ENCODE measurements around the gene PRELID3B.
A peak's percentile ranks its signal among the peaks of the same experiment; 100 is the strongest.

Gene PRELID3B

DNA sequence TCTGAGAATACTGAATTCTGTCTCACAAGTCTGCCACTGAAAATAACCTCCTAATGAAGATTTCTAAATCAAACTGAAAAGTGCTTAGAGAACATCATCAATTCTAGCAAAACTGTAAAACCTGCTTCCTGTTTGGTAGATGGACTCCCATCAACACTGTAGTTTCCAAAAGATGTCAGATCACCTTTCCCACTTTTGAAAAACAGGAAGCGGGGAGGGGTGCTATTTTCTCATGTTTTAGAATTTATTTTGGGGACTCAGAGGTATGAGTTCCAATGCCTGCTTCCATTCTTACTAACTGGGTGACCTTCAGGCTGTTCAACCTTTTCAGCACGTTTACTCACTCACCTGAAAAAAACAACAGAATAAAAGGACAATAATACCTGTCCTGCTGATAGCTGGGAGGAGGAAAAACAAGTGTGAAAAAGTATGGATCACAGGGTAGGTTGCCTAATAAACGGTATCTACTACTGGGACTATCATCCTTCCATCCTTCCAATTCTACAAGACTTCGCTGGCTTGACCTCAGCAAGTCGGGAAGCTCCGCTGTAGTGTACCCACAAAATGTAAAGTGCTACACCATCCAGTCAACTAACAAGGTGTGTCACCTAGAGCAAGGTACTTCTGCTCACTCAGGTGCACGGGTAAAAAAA is 11.5 kb downstream of the PRELID3B start:
- H3K27me3 ChIP-seq (ENCODE audit: low read depth): no peaks in the 10 kb centered on the region
- peaks cover 40% of the 10 kb centered on the region for H3K4me1 ChIP-seq
- in situ Hi-C loops (cut with MboI; ENCODE audit: low sequenced_read_pairs): loop anchor here (25.0 kb wide), 1 partner anchor 906 kb away; the partner anchor contains the start of genes FAM217B, PPP1R3D and SYCP2
- peaks cover 63% of the 10 kb centered on the region for H3K36me3 ChIP-seq (replicated peaks)
- no peak for DNase-seq (ENCODE audit: low spot score in 2 of 2)
- peak overlapping the region; percentile 85 for H3K4me3 ChIP-seq
- H3K9me3 ChIP-seq: no peaks in the 10 kb centered on the region

DNA sequence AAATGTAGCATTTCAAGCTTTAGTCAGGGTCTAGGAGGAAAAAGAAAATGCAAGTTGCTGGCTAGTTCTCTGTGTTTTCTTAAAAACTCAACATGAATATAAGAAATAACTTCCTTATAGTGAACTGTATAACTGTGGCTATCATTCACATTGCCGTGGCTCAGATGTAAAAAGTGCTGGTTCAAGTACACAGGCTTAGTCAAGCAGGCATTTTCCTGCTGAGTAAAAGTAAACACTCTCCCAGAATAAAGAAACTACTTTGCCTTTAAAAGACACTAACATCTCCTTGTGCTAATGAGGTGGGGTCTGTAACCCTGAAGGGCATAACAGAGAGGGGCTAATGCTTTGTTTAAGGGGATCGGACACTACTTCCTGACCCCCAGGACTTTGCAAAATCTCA is 13.8 kb downstream of the PRELID3B start:
- Histone ChIP-seq H3K9me3 (no peaks in the 10 kb centered on the region), H3K27me3 (ENCODE audit: low read depth) (no peaks in the 10 kb centered on the region), H3K4me3 (peak overlapping the region; percentile 8), H3K4me1 (peaks cover 40% of the 10 kb centered on the region), H3K36me3 (replicated peaks) (peaks cover 69% of the 10 kb centered on the region)
- DNase-seq (ENCODE audit: low spot score in 2 of 2): no peak
- in situ Hi-C loops (cut with MboI; ENCODE audit: low sequenced_read_pairs): loop anchor here (25.0 kb wide), 1 partner anchor 908 kb away; the partner anchor contains the start of genes FAM217B, PPP1R3D and SYCP2

DNA sequence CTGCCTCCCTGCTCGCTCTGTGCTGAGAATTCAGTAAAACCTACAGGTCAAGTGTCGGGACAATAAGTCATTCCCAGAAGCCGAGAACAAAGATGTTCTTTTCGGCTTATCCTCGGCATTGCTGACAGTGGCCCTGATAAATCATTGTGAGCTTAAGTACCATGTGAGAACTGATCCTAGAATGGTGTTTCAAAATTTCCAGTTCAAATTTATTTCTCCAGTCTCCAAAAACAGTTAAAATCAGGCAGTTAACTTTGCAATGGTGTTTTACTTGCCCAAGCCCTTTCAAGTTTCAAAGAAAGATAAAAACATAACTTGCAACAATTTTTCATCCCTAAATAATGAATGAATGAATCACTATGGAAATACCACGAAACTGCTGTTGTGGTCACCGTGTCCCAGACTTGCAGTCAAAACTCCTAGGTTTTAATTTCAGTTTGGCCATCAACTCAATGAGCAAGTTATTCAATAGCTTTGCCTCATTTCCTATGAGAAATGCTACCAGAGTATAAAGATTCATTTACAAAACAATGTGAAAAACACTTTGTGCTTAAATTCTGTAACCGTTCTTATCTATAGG is 14.8 kb downstream of the PRELID3B start:
- Histone ChIP-seq H3K36me3 (replicated peaks) (peaks cover 76% of the 10 kb centered on the region), H3K4me1 (peaks cover 32% of the 10 kb centered on the region), H3K27me3 (ENCODE audit: low read depth) (no peaks in the 10 kb centered on the region), H3K4me3 (no peak overlapping the region), H3K9me3 (no peaks in the 10 kb centered on the region)
- in situ Hi-C loops (cut with MboI; ENCODE audit: low sequenced_read_pairs): loop anchor here (25.0 kb wide), 1 partner anchor 909 kb away; the partner anchor contains the start of genes FAM217B, PPP1R3D and SYCP2
- DNase-seq (ENCODE audit: low spot score in 2 of 2): no peak

DNA sequence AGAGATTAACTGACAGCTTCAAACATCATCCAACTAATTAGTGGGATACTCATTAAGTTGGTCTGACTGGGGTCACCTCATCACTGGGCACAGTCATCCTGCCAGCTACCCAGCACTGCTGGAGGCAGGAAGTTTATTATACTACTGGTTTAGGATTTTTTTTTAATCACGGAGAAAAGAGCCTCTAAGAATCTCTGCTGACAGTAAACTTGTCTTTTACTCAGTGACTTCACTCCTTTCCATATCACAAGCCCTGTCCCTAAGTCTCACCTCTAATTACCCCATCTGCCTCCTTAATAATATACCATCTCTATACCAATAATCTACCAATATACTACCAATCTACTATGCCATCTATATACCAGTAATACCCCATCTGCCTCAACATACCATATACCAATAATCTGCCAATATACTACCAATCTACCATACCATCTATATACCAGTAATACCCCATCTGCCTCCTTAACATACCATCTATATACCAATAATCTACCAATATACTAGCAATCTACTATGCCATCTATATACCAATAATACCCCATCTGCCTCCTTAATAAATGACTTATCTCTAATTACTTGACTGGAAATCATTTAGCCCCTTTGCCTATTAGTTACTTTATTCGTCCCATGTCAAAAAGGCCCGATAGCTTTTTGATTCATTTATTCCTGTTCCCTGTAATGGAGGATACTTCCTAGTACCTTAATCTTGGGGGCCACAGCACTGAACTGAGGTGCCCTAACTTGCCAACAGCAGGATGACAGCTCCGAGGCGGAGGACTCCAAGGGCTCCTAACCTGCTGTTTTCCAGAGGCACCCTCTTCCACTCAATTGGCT is 15.5 kb downstream of the PRELID3B start:
- Histone ChIP-seq H3K27me3 (ENCODE audit: low read depth) (no peaks in the 10 kb centered on the region), H3K9me3 (no peaks in the 10 kb centered on the region), H3K36me3 (replicated peaks) (peaks cover 80% of the 10 kb centered on the region), H3K4me1 (peaks cover 30% of the 10 kb centered on the region), H3K4me3 (no peak overlapping the region)
- no peak for DNase-seq (ENCODE audit: low spot score in 2 of 2)
- in situ Hi-C loops (cut with MboI; ENCODE audit: low sequenced_read_pairs): loop anchor here (25.0 kb wide), 1 partner anchor 910 kb away; the partner anchor contains the start of genes FAM217B, PPP1R3D and SYCP2

DNA sequence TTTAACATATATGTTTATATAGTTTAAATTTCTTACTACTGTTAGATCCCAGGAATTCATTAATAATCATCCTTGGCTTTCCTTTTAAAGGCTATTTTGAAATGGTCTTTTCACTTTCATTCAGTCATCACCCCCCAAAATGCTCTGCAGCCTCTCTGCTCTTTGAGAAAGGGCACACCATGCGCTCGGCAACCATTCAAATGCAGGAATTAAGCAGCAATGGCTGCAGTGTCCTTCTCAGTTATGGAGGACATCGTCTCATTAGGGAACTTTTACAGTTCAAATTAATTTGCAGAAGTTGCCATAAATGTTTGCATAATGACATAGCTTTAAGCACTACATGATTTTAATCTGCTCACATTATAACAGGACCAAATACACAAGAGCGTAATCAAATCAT is 17.1 kb downstream of the PRELID3B start:
- in situ Hi-C loops (cut with MboI; ENCODE audit: low sequenced_read_pairs): loop anchor here (25.0 kb wide), 1 partner anchor 912 kb away; the partner anchor contains the start of genes FAM217B, PPP1R3D and SYCP2

DNA sequence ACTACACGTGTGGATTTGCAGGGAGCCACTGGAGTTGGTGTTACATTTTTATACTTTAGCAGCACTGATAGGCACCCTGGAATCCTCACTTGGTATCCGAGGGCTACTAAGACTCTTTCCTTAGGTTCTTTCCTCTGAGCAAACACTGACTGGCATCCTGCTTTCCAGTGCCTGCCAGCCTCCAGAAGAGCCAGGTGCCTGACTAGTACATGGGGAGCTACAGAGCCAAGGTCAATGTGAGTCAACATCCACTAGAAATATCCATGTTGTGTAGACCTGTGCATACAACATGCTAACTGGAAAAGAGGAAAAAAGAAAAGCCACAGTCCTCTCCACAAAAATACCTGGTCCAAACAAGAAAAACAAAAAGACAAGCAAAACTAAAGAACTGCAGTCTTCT is 17.5 kb downstream of the PRELID3B start:
- Histone ChIP-seq H3K9me3 (no peaks in the 10 kb centered on the region), H3K4me1 (peaks cover 23% of the 10 kb centered on the region), H3K36me3 (replicated peaks) (peaks cover 75% of the 10 kb centered on the region), H3K4me3 (no peak overlapping the region), H3K27me3 (ENCODE audit: low read depth) (no peaks in the 10 kb centered on the region)
- DNase-seq (ENCODE audit: low spot score in 2 of 2): no peak
- in situ Hi-C loops (cut with MboI; ENCODE audit: low sequenced_read_pairs): loop anchor here (25.0 kb wide), 1 partner anchor 912 kb away; the partner anchor contains the start of genes FAM217B, PPP1R3D and SYCP2

More for the DNA sequence above, 17.1 kb downstream of the PRELID3B start:
- no peak for DNase-seq (ENCODE audit: low spot score in 2 of 2)
- Histone ChIP-seq H3K27me3 (ENCODE audit: low read depth) (no peaks in the 10 kb centered on the region), H3K4me3 (no peak overlapping the region), H3K4me1 (peaks cover 27% of the 10 kb centered on the region), H3K9me3 (no peaks in the 10 kb centered on the region), H3K36me3 (replicated peaks) (peaks cover 77% of the 10 kb centered on the region)

DNA sequence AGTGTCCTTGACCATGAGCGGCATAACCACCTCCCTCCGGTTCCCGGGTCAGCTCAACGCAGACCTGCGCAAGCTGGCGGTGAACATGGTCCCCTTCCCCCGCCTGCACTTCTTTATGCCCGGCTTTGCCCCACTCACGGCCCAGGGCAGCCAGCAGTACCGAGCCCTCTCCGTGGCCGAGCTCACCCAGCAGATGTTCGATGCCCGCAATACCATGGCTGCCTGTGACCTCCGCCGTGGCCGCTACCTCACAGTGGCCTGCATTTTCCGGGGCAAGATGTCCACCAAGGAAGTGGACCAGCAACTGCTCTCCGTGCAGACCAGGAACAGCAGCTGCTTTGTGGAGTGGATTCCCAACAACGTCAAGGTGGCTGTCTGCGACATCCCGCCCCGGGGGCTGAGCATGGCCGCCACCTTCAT is 18.5 kb downstream of the PRELID3B start:
- no peak overlapping the region for H3K4me3 ChIP-seq
- peaks cover 65% of the 10 kb centered on the region for H3K36me3 ChIP-seq (replicated peaks)
- DNase-seq (ENCODE audit: low spot score in 2 of 2): no peak
- in situ Hi-C loops (cut with MboI; ENCODE audit: low sequenced_read_pairs): no loop called here
- H3K4me1 ChIP-seq: peaks cover 13% of the 10 kb centered on the region
- H3K27me3 ChIP-seq (ENCODE audit: low read depth): no peaks in the 10 kb centered on the region
- H3K9me3 ChIP-seq: no peaks in the 10 kb centered on the region

DNA sequence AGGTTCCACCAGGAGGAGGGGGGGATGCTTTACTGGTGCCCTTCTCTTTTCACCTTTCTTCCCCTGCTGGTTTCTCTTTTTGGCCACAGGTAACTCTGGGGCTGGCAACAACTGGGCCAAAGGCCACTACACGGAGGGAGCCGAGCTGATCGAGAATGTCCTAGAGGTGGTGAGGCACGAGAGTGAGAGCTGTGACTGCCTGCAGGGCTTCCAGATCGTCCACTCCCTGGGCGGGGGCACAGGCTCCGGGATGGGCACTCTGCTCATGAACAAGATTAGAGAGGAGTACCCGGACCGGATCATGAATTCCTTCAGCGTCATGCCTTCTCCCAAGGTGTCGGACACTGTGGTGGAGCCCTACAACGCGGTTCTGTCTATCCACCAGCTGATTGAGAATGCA is 19.0 kb downstream of the PRELID3B start:
- in situ Hi-C loops (cut with MboI; ENCODE audit: low sequenced_read_pairs): no loop called here
- H3K27me3 ChIP-seq (ENCODE audit: low read depth): no peaks in the 10 kb centered on the region
- peaks cover 9% of the 10 kb centered on the region for H3K4me1 ChIP-seq
- no peak for DNase-seq (ENCODE audit: low spot score in 2 of 2)
- no peaks in the 10 kb centered on the region for H3K9me3 ChIP-seq
- H3K36me3 ChIP-seq (replicated peaks): peaks cover 60% of the 10 kb centered on the region
- H3K4me3 ChIP-seq: no peak overlapping the region

DNA sequence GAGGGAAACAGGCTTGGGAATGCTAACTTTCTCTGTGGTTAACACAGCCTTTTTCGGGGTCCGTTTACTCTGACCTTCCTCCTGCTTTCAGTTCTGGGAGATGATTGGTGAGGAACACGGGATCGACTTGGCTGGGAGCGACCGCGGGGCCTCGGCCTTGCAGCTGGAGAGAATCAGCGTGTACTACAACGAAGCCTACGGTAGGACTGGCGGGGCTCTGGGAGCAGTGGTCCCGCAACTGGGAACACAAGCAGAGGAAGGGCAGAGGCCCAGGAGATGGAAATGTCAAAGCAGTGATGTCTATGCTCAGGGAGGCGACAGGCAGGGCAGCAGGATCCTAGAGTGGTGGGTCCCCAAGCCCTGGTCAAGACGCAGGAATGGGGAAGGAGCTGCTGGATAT is 19.8 kb downstream of the PRELID3B start:
- in situ Hi-C loops (cut with MboI; ENCODE audit: low sequenced_read_pairs): no loop called here
- no peak overlapping the region for H3K4me3 ChIP-seq
- no peaks in the 10 kb centered on the region for H3K27me3 ChIP-seq (ENCODE audit: low read depth)
- DNase-seq (ENCODE audit: low spot score in 2 of 2): no peak
- no peaks in the 10 kb centered on the region for H3K9me3 ChIP-seq
- peaks cover under 1% of the 10 kb centered on the region for H3K4me1 ChIP-seq
- peaks cover 52% of the 10 kb centered on the region for H3K36me3 ChIP-seq (replicated peaks)

DNA sequence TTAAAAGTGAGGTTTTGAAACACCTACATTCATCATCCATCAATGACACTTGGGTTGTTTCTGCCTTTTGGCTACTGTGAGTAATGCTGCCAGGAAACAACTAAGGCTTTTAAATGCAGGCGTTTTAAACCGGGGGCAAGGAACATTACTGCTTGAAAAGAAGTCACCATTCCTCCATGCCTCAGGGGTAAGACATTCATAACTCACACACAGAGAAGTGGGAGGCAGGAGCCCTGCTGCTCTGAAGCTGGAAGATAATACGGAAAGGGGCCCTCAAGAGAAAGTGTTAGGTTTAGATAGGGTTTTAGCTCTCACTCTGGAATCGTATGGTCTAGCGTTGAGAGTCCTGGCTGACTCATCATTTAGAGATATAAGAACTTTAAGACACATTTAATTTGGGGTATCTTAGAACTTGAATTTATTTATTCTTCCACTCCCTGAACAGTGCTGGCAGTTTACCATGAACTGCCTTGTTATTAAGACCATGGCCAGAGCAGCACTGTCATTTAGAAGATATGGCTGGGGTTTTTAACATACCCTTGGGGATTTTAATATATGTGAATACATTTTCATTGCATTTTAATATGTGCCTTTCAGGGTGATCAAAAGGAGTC is 21.5 kb downstream of the PRELID3B start:
- Histone ChIP-seq H3K9me3 (no peaks in the 10 kb centered on the region), H3K4me1 (no peaks in the 10 kb centered on the region; the same call in 1 of the 2 replicates), H3K27me3 (ENCODE audit: low read depth) (no peaks in the 10 kb centered on the region), H3K4me3 (no peak overlapping the region), H3K36me3 (replicated peaks) (peaks cover 36% of the 10 kb centered on the region)
- DNase-seq (ENCODE audit: low spot score in 2 of 2): no peak
- in situ Hi-C loops (cut with MboI; ENCODE audit: low sequenced_read_pairs): no loop called here

DNA sequence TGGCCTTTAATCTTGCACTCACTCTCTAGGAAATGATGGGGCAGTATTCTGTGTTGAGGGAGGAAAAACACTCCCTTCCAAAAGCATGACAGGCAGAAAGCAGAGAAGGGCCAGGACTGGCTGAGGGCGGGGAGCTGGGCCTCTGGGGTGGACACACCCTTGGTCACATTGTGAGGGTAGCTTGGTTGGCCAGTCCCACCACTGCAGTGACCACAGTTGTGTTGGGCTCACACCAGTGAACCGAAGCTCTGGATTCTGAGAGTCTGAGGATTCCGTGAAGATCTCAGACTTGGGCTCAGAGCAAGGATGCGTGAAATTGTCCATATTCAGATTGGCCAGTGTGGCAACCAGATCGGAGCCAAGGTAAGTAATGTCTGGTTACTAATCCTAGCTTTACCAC is 23.4 kb downstream of the PRELID3B start, which contains the start of gene TUBB1:
Gene TUBB1, plus strand, starts transcription at position 213 of the 400 bp plus-strand sequence. Its CDS starts 94 bp downstream, at position 307.
- no peaks in the 10 kb centered on the region; the same call in 1 of the 2 replicates for H3K4me1 ChIP-seq
- no peaks in the 10 kb centered on the region for H3K9me3 ChIP-seq
- DNase-seq (ENCODE audit: low spot score in 2 of 2): no peak
- peaks cover 18% of the 10 kb centered on the region for H3K36me3 ChIP-seq (replicated peaks)
- in situ Hi-C loops (cut with MboI; ENCODE audit: low sequenced_read_pairs): no loop called here
- H3K27me3 ChIP-seq (ENCODE audit: low read depth): no peaks in the 10 kb centered on the region
- H3K4me3 ChIP-seq: no peak within 1 kb of the TSS

DNA sequence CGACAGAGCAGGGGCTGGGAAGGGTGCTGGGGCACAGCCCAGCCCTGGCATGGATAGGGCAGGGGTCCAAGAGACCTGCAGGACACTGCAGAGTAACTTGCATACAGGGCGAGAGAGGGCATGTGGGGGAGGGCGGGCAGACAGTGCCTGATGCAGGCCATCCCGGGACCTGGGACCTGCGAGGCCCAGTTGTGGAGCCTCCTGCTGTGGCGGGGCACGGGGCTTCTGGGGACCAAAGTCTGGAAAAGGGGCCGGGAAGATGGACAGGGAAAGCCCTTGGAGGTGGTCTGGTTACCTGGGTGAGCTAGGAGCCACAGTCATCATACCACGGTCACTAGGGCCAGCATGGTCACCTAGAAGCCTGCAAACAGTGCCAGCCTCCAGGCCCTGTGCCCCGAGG is 23.8 kb downstream of the PRELID3B start:
- DNase-seq (ENCODE audit: low spot score in 2 of 2): no peak
- in situ Hi-C loops (cut with MboI; ENCODE audit: low sequenced_read_pairs): no loop called here
- Histone ChIP-seq H3K9me3 (no peaks in the 10 kb centered on the region), H3K4me3 (no peak overlapping the region), H3K4me1 (no peaks in the 10 kb centered on the region; the same call in 1 of the 2 replicates), H3K36me3 (replicated peaks) (peaks cover 14% of the 10 kb centered on the region), H3K27me3 (ENCODE audit: low read depth) (no peaks in the 10 kb centered on the region)
